GM21515 (cell line): Measurements from ENCODE around the gene SUCO.
"Not testable (repeated sequence)": the region's sequence is repeated elsewhere in the genome, so short reads cannot be mapped to it uniquely, and the experiment has no call there.

ENCODE experiments used
- ATAC-seq: cut with Tn5 transposase; IDR thresholded peaks from one replicate; pipeline ENCODE4 v1.9.1; 2021; ENCODE audit not compliant: unreplicated experiment

SUCO gene, protein sequence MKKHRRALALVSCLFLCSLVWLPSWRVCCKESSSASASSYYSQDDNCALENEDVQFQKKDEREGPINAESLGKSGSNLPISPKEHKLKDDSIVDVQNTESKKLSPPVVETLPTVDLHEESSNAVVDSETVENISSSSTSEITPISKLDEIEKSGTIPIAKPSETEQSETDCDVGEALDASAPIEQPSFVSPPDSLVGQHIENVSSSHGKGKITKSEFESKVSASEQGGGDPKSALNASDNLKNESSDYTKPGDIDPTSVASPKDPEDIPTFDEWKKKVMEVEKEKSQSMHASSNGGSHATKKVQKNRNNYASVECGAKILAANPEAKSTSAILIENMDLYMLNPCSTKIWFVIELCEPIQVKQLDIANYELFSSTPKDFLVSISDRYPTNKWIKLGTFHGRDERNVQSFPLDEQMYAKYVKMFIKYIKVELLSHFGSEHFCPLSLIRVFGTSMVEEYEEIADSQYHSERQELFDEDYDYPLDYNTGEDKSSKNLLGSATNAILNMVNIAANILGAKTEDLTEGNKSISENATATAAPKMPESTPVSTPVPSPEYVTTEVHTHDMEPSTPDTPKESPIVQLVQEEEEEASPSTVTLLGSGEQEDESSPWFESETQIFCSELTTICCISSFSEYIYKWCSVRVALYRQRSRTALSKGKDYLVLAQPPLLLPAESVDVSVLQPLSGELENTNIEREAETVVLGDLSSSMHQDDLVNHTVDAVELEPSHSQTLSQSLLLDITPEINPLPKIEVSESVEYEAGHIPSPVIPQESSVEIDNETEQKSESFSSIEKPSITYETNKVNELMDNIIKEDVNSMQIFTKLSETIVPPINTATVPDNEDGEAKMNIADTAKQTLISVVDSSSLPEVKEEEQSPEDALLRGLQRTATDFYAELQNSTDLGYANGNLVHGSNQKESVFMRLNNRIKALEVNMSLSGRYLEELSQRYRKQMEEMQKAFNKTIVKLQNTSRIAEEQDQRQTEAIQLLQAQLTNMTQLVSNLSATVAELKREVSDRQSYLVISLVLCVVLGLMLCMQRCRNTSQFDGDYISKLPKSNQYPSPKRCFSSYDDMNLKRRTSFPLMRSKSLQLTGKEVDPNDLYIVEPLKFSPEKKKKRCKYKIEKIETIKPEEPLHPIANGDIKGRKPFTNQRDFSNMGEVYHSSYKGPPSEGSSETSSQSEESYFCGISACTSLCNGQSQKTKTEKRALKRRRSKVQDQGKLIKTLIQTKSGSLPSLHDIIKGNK (N-terminal part only)

DNA sequence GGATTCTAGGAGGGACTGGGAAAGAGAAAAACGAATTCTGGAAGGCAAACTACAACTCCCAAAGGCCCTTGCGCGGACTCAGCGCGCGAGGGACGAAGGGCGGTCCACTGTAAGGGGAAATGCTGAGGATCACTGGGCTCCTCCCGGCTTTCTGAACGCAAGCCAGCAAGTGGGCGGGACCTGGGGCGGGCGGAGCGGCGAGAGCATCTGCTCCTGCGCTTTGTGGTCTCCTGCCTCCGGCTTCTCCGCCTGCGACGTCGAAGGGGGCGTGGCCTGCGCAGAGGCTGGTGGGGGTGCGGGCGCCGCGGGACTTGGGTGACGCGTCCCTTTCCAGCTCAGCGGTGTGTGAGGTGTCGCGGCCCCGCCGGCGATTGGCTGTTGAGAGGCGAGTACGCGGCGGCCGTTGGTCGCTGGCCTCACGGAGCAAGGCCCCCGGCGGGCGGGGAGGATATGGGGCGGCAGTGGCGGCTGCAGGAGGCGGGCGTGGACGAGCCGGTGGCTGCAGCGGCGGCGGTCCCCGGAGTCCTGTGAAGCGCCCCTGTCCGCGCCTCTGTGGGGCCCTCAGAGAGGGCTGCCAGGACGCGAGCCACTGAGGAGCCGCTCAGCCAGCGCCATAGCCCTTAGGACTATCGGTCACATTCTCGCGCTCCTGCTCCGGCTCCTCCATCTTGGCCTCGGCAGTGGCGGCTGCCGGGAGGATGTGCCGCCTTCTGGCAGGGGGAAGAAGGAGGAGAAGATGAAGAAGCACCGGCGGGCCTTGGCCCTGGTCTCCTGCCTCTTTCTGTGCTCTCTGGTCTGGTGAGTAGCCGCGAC, at the start of gene SUCO:
Gene SUCO, plus strand, starts transcription at position 451 of the 813 bp plus-strand sequence. Its CDS starts 286 bp downstream, at position 737.
- peak; percentile 88 for ATAC-seq

DNA sequence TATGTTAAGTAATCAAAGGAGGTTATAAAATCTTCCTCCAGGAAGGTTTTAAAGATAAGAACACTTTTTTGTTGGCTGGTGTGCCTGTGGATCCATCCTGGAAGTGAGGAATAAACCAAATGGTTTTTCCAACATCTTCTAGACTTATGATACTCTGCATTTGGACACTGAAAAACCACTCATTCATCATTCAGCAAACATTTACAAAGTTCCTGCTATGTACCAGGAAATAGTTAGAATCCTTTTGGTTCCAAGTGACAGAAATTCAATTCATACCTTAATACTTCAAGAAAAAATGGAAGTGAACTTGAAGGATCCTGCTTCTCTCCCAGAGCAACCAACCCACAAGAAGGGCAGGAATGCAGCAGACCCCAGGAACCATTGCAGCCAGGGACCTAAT, 49.5 kb upstream of the SUCO start:
- no peak for ATAC-seq

DNA sequence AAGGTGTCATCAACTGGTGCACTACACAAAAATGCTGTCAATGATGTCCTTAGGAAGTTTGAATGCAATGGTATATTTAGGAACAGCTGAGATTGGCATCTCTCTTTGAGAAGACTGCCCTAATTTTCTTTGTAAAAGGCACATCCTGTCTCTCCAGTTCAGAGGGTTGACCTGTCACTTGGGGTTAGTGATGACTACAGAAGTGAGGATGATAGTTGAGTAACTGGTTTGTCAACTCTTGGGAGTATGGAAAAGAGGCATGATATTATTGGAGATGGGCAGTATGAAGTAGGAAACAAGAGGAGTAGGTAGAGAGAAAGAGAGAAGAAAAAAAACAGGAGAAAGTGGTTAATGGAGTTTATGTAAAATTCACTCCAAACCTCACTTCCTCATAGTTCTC, 48.7 kb upstream of the SUCO start:
- ATAC-seq: no peak

DNA sequence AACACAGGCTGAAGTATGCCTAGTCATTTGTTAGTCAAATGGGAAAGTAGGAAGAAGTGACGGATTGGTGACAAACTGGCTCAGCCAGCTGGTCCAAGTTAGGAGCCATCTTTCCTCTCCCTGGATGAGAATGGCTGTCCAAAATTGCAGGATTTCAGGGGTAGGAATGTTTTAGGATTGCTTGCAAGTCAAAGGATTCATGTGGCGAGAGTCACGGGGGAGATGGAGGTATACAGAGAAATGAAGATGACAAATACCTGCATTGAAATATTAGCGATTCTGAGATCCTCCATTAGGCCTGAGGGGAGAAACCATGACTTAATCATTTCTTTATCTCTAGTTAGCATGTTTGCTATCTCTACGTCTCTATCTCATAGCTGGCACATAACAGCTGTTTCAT, 47.3 kb upstream of the SUCO start:
- no peak for ATAC-seq

DNA sequence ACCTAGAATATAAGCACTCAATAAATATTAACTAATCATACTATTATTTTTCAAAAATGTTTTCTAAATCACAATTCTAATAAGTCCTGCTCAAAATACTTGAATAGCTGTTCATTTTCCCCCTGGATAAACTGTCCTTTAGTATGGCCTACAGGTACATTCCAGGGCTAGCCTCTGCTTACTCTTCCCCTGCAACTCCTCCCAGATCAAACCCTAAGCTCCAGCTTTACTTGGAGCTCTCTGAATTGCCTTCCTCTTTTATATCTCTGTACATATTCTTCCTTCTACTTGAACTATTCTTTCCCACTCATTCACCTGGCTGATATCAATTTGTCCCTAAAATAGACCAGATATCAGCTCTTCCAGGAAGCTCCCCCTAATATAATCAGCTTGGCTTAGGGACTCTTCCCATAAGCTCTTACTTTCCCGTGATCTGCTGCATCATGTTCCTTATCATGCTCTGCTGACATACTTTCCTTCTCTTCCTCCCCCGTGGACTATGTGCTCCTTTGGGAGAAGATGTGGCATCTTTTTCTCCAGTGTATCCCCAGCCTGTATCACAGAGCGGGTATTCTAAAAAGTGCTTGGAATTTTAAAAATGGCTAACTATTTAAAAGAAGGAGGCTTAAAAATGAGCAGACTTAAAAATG, 46.0 kb upstream of the SUCO start:
- ATAC-seq: no peak

DNA sequence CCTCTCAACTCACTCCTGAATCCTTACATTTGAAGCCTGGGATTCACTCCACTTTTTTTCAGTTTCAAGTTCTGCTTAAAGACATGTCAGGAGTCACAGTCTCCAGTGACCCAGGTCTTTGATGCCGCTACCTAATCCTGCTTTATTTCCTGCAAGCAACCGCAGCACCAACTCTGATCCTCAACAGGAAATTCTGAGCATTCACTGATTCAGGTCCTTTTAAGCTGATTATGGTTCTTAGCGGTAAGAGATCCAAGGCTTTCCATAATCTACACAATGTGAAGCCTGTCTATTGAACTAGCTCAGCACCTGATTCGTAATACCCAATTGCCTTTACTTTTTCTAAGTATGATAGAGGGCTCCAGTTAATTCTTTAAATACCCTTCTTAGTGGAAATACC, 45.4 kb upstream of the SUCO start:
- no peak for ATAC-seq

DNA sequence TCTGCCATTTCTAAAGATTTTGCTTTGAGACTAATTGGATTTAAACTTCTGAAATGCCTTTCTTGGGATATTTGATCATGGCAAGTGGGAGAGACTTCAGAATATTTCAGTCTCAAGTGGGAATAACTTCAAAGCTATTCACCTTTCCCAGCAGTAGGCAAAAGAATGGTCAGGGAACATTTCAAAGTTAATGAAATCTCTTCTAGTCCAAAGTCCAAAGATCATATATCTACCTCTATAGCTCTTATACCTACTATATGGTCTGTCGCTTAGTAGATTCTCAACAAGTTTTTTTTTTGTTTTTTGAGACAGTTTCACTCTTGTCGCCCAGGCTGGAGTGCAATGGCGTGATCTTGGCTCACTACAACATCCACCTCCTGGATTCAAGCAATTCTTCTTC, 44.6 kb upstream of the SUCO start:
- ATAC-seq: no peak

DNA sequence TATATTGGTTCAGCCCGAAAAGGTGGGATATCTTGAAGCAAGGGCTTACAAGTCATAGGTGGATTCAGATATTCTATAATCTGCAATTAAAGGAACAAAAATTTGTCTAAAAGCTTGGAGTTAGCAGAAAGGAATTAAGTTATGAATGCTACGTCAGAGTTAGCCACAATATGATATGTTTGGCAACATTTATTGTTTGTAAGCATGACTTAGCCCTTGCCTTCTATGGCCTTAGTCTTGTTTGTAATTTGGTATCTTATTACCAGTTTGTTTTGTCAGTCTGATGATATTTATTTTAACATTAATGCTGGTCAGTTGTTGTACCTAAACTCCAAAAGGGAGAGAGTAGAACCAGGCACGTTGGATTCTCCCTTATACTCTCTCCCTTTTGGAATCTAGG, 43.1 kb upstream of the SUCO start:
- no peak for ATAC-seq

DNA sequence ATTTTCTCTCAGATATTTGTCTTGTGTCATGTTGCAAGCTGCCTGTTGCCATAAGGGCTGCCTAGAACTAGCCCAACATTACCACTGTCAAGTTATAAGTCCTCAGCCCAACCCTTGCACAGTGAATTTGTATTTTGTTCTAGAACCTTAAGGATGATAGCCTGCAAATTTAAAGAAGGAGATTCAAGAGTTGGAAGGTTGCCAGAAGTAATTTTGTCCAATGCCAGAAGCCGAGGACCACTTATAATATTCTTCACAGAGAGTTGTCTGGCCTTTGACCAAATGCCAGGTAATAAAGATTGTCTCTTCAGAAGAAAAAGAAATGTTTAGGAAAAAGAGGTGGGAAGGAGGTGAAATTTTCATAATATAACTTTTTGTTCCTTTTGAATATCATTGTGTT, 40.5 kb upstream of the SUCO start:
- no peak for ATAC-seq

DNA sequence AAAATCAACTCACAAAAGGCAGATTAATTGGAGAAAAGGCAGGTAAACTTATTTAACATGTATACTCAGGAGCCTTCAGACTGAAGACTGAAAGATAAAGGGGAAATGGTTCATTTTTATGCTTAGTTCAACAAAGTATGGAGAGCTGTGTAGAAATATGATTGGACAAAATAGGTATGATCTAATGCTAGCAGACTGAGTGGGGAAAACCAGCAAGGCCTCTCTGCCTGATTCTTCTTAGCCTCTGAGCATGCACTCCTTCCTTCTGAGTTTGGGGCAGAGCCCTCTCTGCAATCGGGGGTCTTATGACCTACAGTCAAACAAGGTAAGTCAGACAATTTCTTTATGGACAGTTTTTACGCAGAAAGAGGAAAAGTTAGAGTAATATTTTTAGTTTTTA, 38.8 kb upstream of the SUCO start:
- ATAC-seq: no peak

DNA sequence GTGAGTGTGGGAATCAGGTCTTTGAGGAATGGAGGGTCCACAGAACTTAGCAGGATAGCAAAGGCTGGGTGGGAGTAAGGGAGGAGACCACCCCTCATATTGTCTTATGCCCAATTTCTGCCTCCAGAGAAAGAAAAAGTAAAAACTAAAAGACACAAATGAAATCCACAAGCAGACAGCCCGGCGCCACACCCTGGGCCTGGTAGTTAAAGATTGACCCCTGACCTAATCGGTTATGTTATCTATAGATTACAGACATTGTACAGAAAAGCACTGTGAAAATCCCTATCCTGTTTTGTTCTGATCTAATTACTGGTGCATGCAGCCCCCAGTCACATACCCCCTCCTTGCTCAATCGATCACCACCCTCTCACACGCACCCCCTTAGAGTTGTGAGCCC, 36.8 kb upstream of the SUCO start:
- ATAC-seq: not testable (repeated sequence)

DNA sequence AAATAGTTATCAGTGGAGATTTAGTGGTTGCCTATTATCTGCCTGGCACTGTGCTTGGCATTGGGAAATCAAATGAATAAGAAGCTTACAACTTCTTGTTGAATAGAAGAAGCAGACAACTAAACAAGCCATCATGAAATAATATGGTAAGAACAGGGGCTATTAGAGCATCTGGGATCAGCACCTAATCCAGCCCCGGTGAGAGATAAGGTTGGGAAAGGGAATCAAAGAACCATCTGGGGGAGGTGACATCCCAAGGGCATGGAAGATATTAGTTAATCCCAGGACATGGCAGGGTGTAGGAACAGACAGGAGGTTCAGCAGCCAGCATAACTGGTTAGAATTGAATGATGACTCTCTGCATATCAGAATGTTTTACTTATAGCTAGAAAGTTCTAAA, 36.3 kb upstream of the SUCO start:
- ATAC-seq: no peak

DNA sequence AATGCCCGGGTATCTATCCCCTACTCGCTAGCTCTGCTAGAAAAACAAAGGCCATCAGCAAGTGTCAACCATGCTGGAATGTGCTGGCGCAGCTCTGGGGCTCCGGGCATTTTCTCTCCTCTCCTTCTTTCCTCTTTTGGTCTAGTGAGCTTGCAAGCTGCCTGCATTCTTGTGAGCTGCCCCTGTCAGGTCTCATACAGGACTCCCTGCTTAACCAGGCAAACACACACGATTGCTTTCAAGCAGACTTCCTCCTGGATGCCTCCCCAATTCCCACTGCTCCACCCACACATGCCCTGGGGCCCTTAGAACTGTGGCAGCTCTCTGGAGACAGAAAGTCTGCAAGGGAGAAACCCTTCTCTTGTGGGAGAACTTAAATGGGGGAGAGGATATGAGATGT, 35.7 kb upstream of the SUCO start:
- ATAC-seq: no peak

DNA sequence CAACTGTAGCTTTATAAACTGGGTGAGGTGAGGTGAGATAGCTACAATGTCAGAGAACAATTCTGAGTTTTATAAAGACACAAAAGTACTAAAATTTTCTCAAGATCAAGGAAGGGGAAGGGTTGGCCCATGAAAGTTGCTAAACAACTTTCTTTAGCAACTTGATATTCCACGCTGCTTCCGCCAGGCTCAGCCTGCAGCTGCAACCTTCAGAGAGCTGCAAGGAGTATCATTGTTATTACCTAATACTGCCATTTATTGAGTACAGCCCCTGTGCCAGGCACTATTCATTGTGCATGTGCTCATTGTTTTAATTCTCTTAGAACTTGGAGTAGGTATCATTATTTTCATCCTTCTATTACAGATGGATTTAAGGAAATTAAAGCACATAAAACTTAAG, 34.1 kb upstream of the SUCO start:
- no peak for ATAC-seq

DNA sequence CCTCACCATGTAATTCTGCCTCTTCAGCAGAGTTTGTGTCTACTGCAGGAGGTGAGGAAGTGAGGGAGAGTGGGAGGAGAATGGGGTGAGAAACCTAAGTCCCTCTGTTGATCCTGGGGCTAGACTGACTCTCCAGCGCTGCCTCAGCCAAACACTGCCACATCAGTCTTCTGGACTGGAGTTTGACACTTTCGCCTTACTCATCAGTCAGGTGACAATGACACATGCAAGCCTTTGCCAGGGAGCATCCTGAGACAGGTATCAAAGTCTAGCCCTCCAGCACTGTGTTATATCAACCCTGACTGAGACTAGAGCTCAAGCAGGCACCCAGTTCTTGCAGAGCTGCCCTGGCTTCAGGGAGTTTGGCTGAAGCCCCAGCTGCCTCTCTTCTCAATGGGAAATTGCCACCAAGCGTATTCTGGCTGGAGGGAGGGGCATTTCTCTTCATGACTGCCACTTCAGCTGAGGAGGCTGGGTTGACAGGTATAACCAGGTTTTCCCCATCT, 33.3 kb upstream of the SUCO start:
- ATAC-seq: no peak

DNA sequence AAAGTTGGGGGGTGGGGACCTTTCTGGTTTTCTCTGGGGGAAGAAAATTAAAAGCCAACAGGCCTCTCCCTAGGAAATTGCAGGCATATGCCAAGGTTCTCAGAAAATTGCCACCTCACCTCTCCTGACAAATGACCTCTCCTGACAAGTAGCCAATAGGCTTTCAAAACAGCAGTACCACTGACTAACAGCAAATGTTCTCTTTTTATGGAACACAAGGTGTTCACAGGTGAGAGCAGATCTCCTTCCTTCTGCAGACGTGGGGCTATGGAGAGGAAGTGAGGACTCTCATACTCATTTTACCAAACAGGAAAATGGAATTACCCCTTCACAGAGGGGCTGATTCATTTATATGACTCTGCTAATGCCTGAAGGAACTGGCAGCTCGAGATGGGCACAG, 32.7 kb upstream of the SUCO start:
- ATAC-seq: no peak

DNA sequence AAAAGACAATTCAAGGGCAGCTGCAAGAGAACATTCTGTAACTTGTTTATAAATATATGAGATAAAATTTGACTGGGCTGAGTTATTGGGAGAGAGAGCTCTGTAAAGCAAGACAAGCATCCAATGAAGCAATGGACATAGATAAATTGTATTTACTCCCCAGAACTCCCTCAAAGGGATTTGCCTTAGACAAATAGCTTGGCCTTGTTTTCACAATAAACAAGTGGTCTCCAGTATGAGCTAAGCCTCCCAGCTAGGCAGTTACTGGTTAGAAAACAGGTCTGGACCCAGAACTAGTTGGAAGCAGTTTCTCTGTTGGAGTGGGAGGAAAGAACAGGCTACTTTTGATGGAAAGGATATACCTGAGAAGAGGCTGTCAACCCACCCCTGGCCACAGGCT, 25.2 kb upstream of the SUCO start:
- no peak for ATAC-seq

DNA sequence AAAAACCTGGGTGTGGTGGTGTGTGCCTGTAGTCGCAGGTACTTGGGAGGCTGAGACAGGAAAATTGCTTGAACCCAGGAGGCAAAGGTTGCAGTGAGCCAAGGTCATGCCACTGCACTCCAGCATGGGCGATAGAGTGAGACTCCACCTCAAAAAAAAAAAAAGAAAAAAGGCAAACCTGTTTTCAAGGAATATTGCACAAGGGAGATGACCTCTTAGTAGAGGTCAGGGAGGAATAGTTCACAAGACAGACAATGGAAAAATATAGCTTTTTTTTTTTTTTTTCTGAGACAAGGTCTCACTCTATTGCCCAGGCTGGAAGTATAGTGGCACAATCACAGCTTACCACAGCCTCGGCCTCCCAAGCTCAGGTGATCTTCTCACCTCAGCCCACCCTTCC, 22.5 kb upstream of the SUCO start:
- ATAC-seq: no peak

DNA sequence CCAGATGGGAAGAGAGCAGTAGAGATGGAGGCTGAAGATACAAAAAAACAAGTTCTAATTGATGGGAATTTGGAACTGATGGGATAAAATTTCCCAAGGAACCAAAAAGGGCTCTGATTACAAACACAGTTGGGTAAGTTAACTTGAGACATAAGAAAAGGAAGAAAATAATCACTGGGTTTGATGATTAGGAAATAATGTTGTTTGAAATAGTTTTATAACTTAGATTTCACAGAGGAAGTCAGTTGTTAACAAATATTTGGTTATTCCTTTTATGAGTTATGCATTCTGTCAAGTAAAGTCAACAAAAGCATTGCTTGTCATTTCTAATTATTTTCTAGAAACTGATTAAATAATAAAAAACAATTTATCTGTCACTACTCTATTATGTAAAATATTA, 20.4 kb upstream of the SUCO start:
- no peak for ATAC-seq

DNA sequence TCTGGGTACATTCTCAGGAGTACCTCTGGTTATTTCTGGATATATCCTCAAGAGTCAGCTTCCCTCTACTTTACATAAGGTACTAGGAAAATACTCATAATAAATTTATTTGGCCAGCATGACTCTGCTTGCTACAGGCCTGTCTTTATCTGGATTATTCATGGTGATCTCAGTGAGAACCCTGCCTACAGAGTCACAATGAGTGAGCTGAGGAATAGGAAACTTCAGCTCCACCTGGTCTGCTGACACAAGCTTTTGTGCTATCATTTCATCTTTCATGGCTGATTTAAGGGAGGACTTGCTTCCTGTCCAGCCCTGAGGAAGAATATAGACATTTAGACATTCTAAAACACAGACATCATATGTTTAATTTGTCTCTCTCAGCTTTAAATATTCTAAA, 19.5 kb upstream of the SUCO start:
- no peak for ATAC-seq
